Measurements from ENCODE around the gene PGAP3.
"Not testable (repeated sequence)": the region's sequence is repeated elsewhere in the genome, so short reads cannot be mapped to it uniquely, and the experiment has no call there.

The PGAP3 gene

GRCh38 chr17:39715375-39716072 lies 27.7 kb upstream of the PGAP3 start:
- no peak for DNase-seq (ENCODE audit: low read depth in 2 of 2)

GRCh38 chr17:39714234-39714633 lies 26.4 kb upstream of the PGAP3 start:
- DNase-seq (ENCODE audit: low read depth in 2 of 2) = no peak

GRCh38 chr17:39711851-39712250 lies 24.0 kb upstream of the PGAP3 start:
- no peak for DNase-seq (ENCODE audit: low read depth in 2 of 2)

GRCh38 chr17:39711071-39711470 lies 23.2 kb upstream of the PGAP3 start:
- not testable (repeated sequence) for DNase-seq (ENCODE audit: low read depth in 2 of 2)

DNA sequence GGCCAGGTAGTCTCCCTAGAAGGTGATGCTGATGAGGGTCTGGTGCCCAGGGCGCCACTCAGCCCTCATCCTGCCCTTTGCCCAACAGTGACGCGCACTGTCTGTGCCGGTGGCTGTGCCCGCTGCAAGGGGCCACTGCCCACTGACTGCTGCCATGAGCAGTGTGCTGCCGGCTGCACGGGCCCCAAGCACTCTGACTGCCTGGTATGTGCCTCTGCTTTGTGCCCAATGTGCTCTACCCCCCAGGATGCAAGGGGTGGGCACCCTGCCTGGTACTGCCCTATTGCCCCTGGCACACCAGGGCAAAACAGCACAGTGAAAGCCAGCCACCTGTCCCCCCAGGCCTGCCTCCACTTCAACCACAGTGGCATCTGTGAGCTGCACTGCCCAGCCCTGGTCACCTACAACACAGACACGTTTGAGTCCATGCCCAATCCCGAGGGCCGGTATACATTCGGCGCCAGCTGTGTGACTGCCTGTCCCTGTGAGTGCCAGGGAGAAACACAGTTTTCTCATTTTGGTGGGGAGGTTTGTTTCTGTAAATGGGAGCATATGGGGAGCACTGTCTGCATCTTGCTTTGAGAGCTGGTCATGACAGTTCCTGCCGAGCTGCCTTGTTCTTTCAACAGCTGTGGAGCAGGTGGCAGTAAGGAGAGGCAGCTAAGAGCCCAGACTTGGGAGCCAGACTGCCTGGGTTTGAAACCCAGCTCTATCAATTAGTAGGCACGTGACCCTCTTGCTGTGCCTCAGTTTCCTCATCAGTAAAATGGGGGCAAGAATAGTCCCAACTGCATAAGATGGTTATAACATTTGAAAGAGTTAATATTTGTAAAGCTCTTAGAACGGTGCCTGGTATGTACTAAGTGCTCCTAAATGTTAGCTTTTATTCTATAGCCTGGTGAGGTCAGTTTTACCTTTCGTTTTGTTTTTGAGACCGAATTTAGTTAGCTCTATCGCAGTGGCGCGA lies 22.4 kb upstream of the PGAP3 start:
- no peak for DNase-seq (ENCODE audit: low read depth in 2 of 2)

- DNase-seq (ENCODE audit: low read depth in 2 of 2) = no peak
Measured at GRCh38 chr17:39709319-39709997, 21.6 kb upstream of the PGAP3 start.

DNA sequence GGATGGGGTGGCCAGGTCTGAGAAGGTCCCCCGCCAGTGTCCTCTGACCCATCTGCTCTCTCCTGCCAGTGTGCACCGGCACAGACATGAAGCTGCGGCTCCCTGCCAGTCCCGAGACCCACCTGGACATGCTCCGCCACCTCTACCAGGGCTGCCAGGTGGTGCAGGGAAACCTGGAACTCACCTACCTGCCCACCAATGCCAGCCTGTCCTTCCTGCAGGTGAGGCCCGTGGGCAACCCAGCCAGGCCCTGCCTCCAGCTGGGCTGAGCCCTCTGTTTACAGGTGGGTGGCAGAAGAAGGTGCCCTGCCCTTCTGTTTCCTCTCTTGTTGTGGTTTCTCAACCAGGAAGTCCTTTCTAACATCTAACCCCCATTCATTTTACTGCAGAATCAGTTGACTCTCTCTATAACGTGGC lies 19.1 kb upstream of the PGAP3 start:
- DNase-seq (ENCODE audit: low read depth in 2 of 2) = no peak

GRCh38 chr17:39706383-39706782 lies 18.5 kb upstream of the PGAP3 start:
- DNase-seq (ENCODE audit: low read depth in 2 of 2) = no peak

DNA sequence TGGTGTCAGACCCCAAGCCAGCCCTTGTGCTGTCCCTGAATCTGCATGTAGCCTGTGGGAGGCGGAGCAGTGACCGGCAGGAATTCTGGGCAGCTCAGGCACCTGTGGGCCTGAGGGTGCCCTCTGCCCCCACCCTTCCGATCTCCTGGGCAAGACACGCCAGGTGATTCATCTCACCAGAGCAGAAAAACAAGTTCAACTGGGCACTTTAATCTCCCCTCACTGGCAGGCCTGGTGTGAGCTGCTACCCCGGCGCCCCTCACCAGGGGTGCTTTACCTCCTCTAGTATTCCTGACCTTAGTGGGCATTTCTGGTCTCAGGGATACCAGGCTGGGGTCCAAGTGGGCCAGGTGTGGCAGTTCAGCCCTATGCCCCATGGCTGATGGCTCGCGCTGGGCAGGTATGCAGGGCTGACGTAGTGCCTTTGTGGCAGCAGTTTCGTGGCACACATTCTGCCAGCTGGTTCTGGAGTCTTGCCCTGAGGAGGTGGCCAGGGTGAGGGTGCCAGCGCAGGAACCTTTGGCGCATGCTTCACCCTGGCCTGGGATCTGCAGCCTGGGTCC lies 18.0 kb upstream of the PGAP3 start:
- no peak for DNase-seq (ENCODE audit: low read depth in 2 of 2)

DNA sequence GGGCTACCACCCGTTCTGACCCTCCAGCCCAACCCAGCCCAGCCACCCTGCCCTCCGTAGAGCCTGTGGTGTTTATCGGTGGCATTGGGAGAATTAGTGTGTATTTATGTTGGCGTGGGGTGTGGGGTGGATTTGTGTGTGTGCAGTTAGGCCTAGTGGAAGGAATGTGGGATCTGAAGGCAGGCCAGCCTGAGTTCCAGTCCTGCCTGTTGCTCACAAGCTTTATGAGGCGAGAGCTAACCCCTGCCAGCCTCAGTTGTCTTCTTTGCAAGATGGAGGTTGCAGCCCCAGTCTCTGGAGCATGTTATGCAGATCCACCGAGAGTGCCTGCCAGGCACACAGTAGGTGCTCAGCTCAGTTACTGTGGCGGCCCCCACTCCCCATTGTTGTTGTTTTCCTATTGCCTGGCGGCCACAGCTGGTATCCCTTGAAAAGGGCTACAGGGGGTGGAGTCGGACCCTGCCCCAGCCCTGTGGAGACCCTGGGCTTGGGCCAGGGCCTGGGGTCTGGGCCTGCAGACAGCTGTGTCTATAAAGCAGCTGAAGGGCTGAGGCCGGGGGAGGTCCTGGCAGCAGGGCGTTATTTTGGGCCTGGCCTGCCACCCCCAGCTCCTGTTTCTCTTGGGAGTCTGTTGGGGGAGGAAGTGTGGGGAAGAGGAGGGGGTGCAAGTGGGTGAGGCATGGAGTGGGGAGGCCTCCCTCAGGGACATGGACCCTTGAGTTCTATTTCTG lies 17.1 kb upstream of the PGAP3 start:
- DNase-seq (ENCODE audit: low read depth in 2 of 2) = no peak

DNA sequence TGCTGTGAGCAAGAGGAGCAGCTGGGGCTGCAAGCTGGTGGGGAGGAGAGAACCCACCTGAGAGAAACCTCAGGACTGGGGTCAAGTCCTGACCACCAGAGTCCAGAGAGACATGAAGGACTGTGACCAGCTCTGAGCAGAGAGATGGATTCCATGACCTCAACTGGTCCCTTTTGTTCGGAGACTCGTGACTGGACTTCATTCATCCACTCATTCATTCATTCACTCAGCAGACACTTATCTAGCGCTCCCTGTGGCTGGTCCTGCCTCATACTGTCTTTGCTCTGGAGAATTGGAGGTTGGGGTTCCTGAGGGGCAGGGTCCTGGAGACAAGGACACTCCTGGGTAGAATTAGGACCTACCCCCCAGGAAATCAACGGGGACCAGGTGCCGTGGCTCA lies 16.1 kb upstream of the PGAP3 start:
- DNase-seq (ENCODE audit: low read depth in 2 of 2) = no peak

DNA sequence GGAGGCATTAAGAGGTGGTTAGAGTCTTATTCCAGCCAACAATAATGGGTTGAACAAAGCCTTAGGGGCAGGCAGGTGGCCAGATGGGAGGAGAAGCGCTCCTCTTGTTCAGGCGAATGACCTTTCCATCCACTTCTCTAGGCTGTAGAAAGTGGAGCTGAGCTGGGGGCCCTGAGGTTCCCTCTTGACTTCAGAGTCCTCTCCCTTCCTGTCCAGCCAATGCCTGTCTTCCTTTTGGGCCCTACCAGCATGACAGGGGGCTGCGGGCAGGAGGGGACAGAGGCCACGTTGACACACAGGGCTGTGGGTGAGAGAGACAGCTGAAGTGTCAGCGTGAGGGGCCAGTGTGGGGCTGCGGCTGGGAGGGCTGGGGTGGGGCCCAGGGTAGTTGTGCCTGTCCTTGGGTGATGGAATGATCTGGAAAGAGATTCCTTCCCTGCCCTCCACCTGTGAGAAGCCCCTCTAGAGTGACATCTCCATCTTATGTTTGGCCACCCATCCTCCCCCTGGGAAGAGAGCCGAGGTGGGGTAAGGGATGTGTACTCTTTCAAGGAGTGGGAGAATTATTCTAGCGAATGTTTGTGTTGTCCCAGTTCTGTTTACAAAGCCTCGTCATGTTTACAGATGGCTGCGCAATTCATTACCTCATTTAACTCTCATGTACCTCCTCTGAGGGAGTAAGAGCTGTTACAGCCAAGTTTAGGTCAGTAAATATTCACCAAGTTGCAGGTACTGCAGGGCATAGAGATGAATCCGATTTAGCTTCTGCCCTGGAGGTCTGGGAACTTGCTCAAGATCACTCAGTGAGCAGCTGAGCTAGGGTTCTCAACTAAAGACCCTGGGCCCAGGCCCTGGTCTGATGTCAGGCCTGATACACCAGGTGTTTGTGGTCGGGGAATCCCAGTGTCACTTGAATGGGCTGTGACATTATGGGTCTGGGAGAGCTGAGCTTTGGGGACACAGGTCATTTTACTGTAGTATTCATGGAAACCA lies 15.3 kb upstream of the PGAP3 start:
- DNase-seq (ENCODE audit: low read depth in 2 of 2) = no peak

DNA sequence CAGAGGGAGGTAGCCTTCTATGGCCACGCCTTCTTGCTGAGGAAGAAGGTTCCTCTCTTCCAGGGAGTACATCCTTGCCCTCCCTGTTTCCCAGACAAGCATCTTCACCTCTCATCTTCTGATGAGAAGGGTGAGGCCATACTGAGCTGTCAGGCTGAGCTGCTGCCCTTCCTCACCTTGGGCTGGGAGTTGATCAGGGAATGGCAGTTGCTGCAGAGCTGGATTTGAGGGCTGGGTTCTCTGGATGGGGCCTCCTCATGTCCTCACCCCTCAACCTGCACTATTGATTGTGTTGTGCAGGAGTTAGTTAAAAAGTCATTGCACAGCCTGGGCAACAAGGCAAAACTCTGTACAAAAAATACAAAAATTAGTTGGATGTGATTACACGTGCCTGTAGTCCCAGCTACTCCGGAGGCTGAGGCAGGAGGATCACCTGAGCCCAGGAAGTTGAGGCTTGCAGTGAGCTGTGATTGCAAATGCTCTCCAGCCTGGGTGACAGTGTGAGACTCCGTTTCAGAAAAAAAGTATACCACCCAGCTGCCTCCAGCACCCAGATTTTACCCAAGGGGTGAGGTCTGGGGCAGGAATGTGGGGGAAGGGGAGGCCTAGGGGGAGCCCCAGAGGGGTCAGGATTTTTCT lies 14.0 kb upstream of the PGAP3 start:
- DNase-seq (ENCODE audit: low read depth in 2 of 2) = no peak

DNA sequence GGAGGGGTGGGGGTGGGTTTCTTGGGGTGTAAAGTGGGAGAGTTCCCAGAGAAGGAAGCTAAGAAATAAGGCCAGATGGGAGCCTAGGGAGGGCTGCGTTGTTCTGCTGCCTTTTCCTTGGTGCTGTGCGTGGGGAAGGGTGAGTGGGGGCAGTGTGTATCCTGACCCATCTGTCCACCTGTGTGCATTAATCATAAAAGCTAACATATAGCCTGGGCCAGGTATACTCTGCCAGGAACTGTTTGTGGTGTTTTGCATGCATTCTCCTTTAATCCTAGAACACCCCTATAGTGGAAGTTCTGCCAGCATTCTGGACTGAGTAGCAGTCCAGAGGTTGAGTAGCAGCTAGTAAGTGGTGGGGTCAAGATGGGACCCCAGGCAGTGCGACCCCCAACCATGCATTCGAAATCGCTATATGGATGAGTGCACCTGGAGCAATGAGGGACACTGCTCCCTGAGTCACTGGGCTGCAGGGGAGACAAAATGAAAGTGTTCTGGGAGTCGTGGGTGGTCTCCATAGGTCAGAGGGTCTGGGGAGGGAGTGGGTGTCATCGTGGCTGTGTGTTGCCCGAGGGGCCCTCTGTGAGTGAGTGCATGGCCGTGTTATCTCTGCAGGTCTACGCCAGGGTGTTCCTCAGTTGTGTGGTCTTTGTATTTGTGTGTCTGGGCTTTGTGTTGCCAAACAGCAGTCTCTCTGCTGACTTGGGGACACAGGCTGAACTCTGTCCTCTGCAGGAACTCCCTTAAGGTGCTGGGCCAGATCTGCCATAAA lies 13.3 kb upstream of the PGAP3 start:
- no peak for DNase-seq (ENCODE audit: low read depth in 2 of 2)

- DNase-seq (ENCODE audit: low read depth in 2 of 2) = no peak
Measured at GRCh38 chr17:39700148-39700987, 12.5 kb upstream of the PGAP3 start.

- no peak for DNase-seq (ENCODE audit: low read depth in 2 of 2)
Measured at GRCh38 chr17:39699818-39700147, 11.9 kb upstream of the PGAP3 start, which contains the start of gene ERBB2. TSS of gene ERBB2 (plus strand) at chr17:39700064. CDS start at chr17:39700239, 175 bp downstream.

DNA sequence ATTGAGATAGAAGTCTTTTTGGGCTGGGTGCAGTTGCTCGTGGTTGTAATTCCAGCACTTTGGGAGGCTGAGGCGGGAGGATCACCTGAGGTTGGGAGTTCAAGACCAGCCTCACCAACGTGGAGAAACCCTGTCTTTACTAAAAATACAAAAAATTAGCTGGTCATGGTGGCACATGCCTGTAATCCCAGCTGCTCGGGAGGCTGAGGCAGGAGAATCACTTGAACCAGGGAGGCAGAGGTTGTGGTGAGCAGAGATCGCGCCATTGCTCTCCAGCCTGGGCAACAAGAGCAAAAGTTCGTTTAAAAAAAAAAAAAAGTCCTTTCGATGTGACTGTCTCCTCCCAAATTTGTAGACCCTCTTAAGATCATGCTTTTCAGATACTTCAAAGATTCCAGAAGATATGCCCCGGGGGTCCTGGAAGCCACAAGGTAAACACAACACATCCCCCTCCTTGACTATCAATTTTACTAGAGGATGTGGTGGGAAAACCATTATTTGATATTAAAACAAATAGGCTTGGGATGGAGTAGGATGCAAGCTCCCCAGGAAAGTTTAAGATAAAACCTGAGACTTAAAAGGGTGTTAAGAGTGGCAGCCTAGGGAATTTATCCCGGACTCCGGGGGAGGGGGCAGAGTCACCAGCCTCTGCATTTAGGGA lies 11.4 kb upstream of the PGAP3 start:
- not testable (repeated sequence) for DNase-seq (ENCODE audit: low read depth in 2 of 2)

All from stimulated activated CD8-positive, alpha-beta memory T cell treated with anti-CD3 and anti-CD28 coated beads, Interleukin-7, amount 100 ng/mL, for 4 hours (primary cell).